DOHH2 (cell line): ENCODE results near the gene DGKD.

Experiments
- EZH2phosphoT487 ChIP-seq: fragments of 200-600 bp; sonication (generic); IDR thresholded peaks from 2 replicates; pipeline ENCODE4 v1.6.1; 2017; ENCODE audit warnings: borderline replicate concordance, mild to moderate bottlenecking, antibody characterized with exemption, low read length, moderate library complexity, mixed read lengths
- TF ChIP-seq, protein P1 (sequence below): fragments of 200-600 bp; sonication (generic); IDR thresholded peaks from one replicate; pipeline ENCODE4 v1.5.1; 2014; ENCODE audit warnings: antibody characterized with exemption, mild to moderate bottlenecking, low read depth, low read length; ENCODE audit not compliant: poor library complexity, severe bottlenecking

DNA sequence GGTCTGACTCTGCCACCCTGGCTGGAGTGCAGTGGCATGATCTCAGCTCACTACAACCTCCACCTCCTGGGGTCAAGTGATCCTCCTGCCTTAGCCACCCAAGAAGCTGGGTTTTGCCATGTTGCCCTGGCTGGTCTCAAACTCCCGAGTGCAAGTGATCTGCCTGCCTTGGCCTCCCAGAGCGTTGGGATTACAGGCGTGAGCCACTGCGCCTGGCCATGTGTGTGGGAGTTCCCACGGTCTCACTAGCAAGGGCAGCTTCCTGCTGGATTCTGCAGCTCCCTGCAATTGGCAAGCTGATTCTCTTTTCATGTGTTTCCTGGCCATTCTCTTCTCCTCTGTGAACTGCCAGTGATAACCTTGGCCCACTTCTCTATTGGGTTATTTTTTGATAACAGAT is 128.3 kb downstream of the DGKD start:
- no peak for TF ChIP-seq EZH2phosphoT487
- TF ChIP-seq, protein P1, sequence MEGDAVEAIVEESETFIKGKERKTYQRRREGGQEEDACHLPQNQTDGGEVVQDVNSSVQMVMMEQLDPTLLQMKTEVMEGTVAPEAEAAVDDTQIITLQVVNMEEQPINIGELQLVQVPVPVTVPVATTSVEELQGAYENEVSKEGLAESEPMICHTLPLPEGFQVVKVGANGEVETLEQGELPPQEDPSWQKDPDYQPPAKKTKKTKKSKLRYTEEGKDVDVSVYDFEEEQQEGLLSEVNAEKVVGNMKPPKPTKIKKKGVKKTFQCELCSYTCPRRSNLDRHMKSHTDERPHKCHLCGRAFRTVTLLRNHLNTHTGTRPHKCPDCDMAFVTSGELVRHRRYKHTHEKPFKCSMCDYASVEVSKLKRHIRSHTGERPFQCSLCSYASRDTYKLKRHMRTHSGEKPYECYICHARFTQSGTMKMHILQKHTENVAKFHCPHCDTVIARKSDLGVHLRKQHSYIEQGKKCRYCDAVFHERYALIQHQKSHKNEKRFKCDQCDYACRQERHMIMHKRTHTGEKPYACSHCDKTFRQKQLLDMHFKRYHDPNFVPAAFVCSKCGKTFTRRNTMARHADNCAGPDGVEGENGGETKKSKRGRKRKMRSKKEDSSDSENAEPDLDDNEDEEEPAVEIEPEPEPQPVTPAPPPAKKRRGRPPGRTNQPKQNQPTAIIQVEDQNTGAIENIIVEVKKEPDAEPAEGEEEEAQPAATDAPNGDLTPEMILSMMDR = no peak
